Gastrocnemius medialis (tissue), 4 donors: Measurements from ENCODE around the gene ZNF768.

Experiments used
- POLR2A ChIP-seq, 2 donors: fragments of 450-650 bp; IDR thresholded peaks; one replicate each; pipeline ENCODE4 v1.6.1; 2017; ENCODE audit warnings: antibody characterized with exemption in 2 of 2, mild to moderate bottlenecking in 2 of 2, moderate library complexity in 2 of 2
- TF ChIP-seq, protein P1 (sequence below), 5 experiments: fragments of 450-650 bp in 3 of 5; fragments of 200-600 bp in 2 of 5; sonication (generic) in 2 of 5; IDR thresholded peaks in 4 of 5; conservative IDR thresholded peaks in 1 of 5; 1 replicate in 4 of 5; 2 replicates in 1 of 5; pipeline ENCODE4 v1.5.1; 2016 to 2019; ENCODE audit warnings: antibody characterized with exemption in 5 of 5, mild to moderate bottlenecking in 3 of 5, moderate library complexity in 3 of 5

- TF ChIP-seq POLR2A (IDR thresholded peaks at IDR 0.05), result no peak
- TF ChIP-seq, protein P1, sequence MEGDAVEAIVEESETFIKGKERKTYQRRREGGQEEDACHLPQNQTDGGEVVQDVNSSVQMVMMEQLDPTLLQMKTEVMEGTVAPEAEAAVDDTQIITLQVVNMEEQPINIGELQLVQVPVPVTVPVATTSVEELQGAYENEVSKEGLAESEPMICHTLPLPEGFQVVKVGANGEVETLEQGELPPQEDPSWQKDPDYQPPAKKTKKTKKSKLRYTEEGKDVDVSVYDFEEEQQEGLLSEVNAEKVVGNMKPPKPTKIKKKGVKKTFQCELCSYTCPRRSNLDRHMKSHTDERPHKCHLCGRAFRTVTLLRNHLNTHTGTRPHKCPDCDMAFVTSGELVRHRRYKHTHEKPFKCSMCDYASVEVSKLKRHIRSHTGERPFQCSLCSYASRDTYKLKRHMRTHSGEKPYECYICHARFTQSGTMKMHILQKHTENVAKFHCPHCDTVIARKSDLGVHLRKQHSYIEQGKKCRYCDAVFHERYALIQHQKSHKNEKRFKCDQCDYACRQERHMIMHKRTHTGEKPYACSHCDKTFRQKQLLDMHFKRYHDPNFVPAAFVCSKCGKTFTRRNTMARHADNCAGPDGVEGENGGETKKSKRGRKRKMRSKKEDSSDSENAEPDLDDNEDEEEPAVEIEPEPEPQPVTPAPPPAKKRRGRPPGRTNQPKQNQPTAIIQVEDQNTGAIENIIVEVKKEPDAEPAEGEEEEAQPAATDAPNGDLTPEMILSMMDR (IDR thresholded peaks at IDR 0.05 in 4 of 5, conservative IDR thresholded peaks at IDR 0.05 in 1 of 5), result no peak
These were observed 2.6 kb upstream of the ZNF768 start for GRCh38 chr16:30528799-30529457.
